A673 (cell line): ENCODE data around the gene CDK3. TPM values are rescaled to one million over a fixed set of nuclear protein-coding genes. Genes with fewer than 3 reads are reported as not detected.

Experiments
- BruUV-seq: library from RNA; stranded (reverse); fragments of 400-500 nt; replicated peaks from 2 replicates; lab custom pipeline; 2021; lab: Mats Ljungman, UMichigan
- CTCF ChIA-PET: fragments of 300-600 bp; sonication (Branson Sonifier 250); formaldehyde crosslinking; loops from one replicate; lab custom pipeline; 2022; ENCODE audit warnings: antibody characterized with exemption; lab: Charles Lee
- POLR2A ChIA-PET: fragments of 300-600 bp; sonication (Branson Sonifier 250); formaldehyde crosslinking; loops from one replicate; lab custom pipeline; 2022; ENCODE audit warnings: antibody characterized with exemption; ENCODE audit not compliant: low non-redundant PET; lab: Charles Lee
- DNase-seq: peaks from one replicate; pipeline ENCODE4 v3.0.0-alpha.2; 2015; ENCODE audit warnings: low spot score
- H3K27ac ChIP-seq: fragments of 200-600 bp; sonication (generic); 2 replicates; pipeline ENCODE4 v1.5.1; 2016; ENCODE audit warnings: mixed run types, low read depth, mild to moderate bottlenecking, mixed read lengths, antibody characterized with exemption, low read length; ENCODE audit not compliant: poor library complexity, severe bottlenecking
- H3K27me3 ChIP-seq: fragments of 200-600 bp; sonication (generic); replicated peaks from 2 replicates; pipeline ENCODE4 v1.6.1; 2017; ENCODE audit warnings: mixed run types, low read depth, mild to moderate bottlenecking, mixed read lengths, antibody characterized with exemption, low read length; ENCODE audit not compliant: insufficient read depth, poor library complexity
- H3K36me3 ChIP-seq: fragments of 200-600 bp; sonication (generic); 2 replicates; pipeline ENCODE4 v1.6.1; 2016; ENCODE audit warnings: mixed run types, mild to moderate bottlenecking, mixed read lengths, antibody characterized with exemption, low read length; ENCODE audit not compliant: insufficient read depth, poor library complexity, severe bottlenecking
- H3K4me1 ChIP-seq: fragments of 200-600 bp; sonication (generic); 2 replicates; pipeline ENCODE4 v1.6.1; 2017; ENCODE audit warnings: mixed run types, mild to moderate bottlenecking, mixed read lengths, antibody characterized with exemption, low read length; ENCODE audit not compliant: insufficient read depth, poor library complexity, severe bottlenecking
- H3K4me3 ChIP-seq: fragments of 200-600 bp; sonication (generic); 2 replicates; pipeline ENCODE4 v1.5.1; 2016; ENCODE audit warnings: low read depth, mixed run types, mild to moderate bottlenecking, mixed read lengths, low read length; ENCODE audit not compliant: poor library complexity, severe bottlenecking
- H3K9me3 ChIP-seq: fragments of 200-600 bp; sonication (generic); 2 replicates; pipeline ENCODE4 v1.6.1; 2016; ENCODE audit warnings: mixed run types, low read depth, mild to moderate bottlenecking, mixed read lengths, antibody characterized with exemption, low read length; ENCODE audit not compliant: poor library complexity, severe bottlenecking
- EZH2 ChIP-seq: fragments of 200-600 bp; sonication (generic); IDR thresholded peaks from 2 replicates; pipeline ENCODE4 v1.6.1; 2017; ENCODE audit warnings: borderline replicate concordance, low read depth, mild to moderate bottlenecking, mixed read lengths, antibody characterized with exemption, low read length; ENCODE audit not compliant: poor library complexity, severe bottlenecking
- intact Hi-C: fragments of 100-400 bp; cut with micrococcal nuclease; formaldehyde crosslinking; loops from one replicate; pipeline ENCODE4 v1.10.0; 2022; ENCODE audit not compliant: unreplicated experiment
- total RNA-seq: library from RNA; stranded (reverse); gene quantifications from 2 replicates; pipeline ENCODE4 v1.2.3, GENCODE V29; 2021
- TF ChIP-seq, protein P1 (sequence below): fragments of 300-800, 200-600 bp; sonication (generic); conservative IDR thresholded peaks from 2 replicates; pipeline ENCODE4 v1.5.1; 2017; ENCODE audit warnings: low read depth, mild to moderate bottlenecking, antibody characterized with exemption, low read length, moderate library complexity, mixed read lengths

CDK3 gene
- total RNA-seq, 1 experiment from 2014 or later = 10.0 TPM

DNA sequence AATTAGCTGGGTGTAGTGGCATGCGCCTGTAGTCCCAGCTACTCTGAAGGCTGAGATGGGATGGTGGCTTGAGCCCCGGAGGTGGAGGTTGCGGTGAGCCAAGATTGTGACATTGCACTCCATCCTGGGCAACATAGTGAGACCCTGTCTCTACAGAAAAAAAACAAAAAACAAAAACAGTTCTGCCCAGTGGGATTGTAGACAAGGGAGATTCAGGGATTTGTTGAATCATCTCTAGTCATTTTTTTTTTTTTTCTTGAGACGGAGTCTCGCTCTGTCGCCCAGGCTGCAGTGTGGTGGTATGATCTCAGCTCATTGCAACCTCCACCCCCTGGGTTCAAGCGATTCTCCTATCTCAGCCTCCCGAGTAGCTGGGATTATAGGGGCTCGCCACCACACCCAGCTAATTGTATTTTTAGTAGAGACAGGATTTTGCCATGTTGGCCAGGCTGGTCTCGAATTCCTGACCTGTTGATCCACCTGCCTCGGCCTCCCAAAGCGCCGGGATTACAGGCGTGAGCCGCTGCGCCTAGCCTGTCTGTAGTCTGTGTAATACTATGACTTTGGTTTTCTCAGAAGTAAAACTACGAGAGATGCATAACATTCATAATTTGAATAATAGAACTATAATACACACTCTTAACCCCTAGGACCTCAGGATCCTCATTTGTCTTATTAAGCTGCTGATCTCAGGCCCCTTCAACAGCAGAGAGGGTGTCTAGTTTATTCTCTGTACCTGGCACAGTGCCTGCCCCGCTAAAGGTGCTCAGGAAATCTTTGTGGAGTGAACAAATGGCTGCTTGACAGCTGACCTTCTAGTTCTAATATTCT lies 20.3 kb upstream of the CDK3 start:
- BruUV-seq = no TSS peak
- Histone ChIP-seq H3K27ac (peak overlapping the region; percentile 95), H3K36me3 (no peaks in the 10 kb centered on the region), H3K9me3 (no peaks in the 10 kb centered on the region), H3K27me3 (no peaks in the 10 kb centered on the region), H3K4me3 (peak overlapping the region; percentile 66), H3K4me1 (peaks cover 28% of the 10 kb centered on the region)
- no peak for DNase-seq
- intact Hi-C loops = no loop called here
- TF ChIP-seq, protein P1, sequence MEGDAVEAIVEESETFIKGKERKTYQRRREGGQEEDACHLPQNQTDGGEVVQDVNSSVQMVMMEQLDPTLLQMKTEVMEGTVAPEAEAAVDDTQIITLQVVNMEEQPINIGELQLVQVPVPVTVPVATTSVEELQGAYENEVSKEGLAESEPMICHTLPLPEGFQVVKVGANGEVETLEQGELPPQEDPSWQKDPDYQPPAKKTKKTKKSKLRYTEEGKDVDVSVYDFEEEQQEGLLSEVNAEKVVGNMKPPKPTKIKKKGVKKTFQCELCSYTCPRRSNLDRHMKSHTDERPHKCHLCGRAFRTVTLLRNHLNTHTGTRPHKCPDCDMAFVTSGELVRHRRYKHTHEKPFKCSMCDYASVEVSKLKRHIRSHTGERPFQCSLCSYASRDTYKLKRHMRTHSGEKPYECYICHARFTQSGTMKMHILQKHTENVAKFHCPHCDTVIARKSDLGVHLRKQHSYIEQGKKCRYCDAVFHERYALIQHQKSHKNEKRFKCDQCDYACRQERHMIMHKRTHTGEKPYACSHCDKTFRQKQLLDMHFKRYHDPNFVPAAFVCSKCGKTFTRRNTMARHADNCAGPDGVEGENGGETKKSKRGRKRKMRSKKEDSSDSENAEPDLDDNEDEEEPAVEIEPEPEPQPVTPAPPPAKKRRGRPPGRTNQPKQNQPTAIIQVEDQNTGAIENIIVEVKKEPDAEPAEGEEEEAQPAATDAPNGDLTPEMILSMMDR = no peak
- TF ChIP-seq EZH2 = no peak
- ChIA-PET CTCF (interaction anchor here (0.6 to 0.7 kb wide), 2 partner anchors 40 to 86 kb away, joined by 3 to 6 read pairs; no protein-coding TSS in a partner anchor), POLR2A (interaction anchor here (0.5 kb wide), 1 partner anchor 455 kb away, joined by 4 read pairs; no protein-coding TSS in a partner anchor)

DNA sequence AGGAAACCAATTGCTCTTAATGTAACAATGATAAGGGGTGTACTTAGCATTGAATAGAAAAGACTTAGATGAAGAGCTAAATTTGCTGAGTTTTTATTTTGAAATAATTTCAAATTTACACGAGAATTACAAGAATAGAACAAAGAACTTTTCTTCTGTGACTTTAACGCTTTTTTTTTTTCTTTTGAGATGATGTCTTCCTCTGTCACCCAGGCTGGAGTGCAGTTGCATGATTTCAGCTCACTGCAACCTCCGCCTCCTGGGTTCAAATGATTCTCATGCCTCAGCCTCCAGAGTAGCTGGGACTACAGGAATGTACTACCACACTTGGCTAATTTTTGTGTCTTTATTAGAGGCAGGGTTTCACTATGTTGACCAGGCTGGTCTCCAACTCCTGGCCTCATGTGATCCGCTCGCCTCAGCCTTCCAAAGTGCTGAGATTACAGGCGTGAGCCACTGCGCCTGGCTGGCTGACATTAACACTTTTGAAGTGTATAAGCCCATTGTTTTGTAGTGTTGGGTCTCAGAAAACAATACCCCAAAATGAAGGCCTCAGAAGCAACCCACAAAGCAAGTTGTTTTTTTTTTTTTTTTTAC lies 19.5 kb upstream of the CDK3 start:
- Histone ChIP-seq H3K4me1 (peaks cover 23% of the 10 kb centered on the region), H3K27me3 (no peaks in the 10 kb centered on the region), H3K9me3 (no peaks in the 10 kb centered on the region), H3K36me3 (no peaks in the 10 kb centered on the region), H3K27ac (peak overlapping the region; percentile 95), H3K4me3 (no peak overlapping the region)
- ChIA-PET POLR2A (no interaction called here), CTCF (interaction anchor here (0.7 kb wide), 1 partner anchor 39 kb away, joined by 3 read pairs; no protein-coding TSS in a partner anchor)
- TF ChIP-seq, protein P1 = no peak
- TF ChIP-seq EZH2 = no peak
- BruUV-seq = no TSS peak
- no peak for DNase-seq
- intact Hi-C loops = no loop called here

DNA sequence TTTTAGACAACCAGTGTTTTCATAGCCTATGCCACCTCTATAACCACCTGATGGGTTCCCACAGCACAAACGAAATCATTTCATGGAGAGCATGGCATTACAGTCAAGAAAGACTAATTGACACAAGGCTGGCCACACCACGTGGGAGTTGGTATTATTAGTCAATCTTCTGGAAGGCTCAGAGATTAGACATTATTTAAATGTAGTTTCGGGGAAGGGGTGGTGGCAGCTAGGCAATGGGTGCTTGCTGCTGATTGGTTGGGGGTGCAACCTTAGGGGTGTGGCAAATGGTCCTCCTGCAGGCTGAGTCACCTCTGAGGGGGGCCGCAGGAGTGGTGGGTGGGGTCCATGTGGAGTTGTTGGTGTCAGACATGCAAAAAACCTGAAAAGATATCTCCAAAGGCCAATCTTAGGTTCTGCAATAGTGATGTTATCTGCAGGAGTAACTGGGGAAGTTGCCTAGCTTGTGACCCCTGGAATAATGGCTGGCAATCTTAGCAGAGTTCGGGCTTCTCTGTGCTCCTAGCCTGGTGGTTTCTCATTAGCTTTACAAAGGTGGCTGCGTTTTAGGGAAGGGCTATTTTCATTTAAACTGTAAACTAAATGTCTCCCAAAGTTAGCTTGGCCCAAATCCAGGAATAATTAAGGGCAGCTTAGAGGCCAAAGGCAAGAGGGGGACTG lies 17.0 kb upstream of the CDK3 start:
- intact Hi-C loops = no loop called here
- no TSS peak for BruUV-seq
- H3K4me3 ChIP-seq = no peak overlapping the region
- no peaks in the 10 kb centered on the region for H3K27me3 ChIP-seq
- H3K36me3 ChIP-seq = no peaks in the 10 kb centered on the region
- peaks cover 22% of the 10 kb centered on the region for H3K4me1 ChIP-seq
- peak overlapping the region; percentile 30 for H3K27ac ChIP-seq
- ChIA-PET POLR2A (interaction anchor here (0.5 kb wide), 1 partner anchor 126 kb away, joined by 4 read pairs; no protein-coding TSS in a partner anchor), CTCF (interaction anchor here (1.0 kb wide), 1 partner anchor 23 kb away, joined by 13 read pairs; no protein-coding TSS in a partner anchor)
- peak; percentile 77 for DNase-seq
- TF ChIP-seq, protein P1 = no peak
- no peak for TF ChIP-seq EZH2
- no peaks in the 10 kb centered on the region for H3K9me3 ChIP-seq
